IMR-90 (cell line): ENCODE measurements around the gene C10orf90. TPM values are rescaled to one million over a fixed set of nuclear protein-coding genes. Genes with fewer than 3 reads are reported as not detected.

Source experiments
- ATAC-seq: fragments of 200-7000 bp; cut with Tn5 transposase; 2 replicates; pipeline ENCODE4 v1.9.1; 2020; ENCODE audit warnings: low read depth, mild to moderate bottlenecking, moderate library complexity
- BruUV-seq: library from RNA; stranded (reverse); fragments of 400-500 nt; replicated peaks from 2 replicates; lab custom pipeline; 2021; lab: Mats Ljungman, UMichigan
- CTCF ChIA-PET: fragments of 300-600 bp; formaldehyde crosslinking; extraction: SDS; loops from one replicate; lab custom pipeline; 2021; ENCODE audit warnings: antibody characterized with exemption; lab: Yijun Ruan, JAX
- POLR2A ChIA-PET: fragments of 300-600 bp; sonication (Branson Sonifier 250); formaldehyde crosslinking; loops from one replicate; lab custom pipeline; 2022; ENCODE audit warnings: antibody characterized with exemption; ENCODE audit not compliant: unreplicated experiment; lab: Charles Lee
- DNase-seq: peaks from one replicate; pipeline ENCODE4 v3.0.0; 2013
- H2AFZ ChIP-seq: replicated peaks from 2 replicates; pipeline ENCODE3; 2013; ENCODE audit warnings: low read length, mild to moderate bottlenecking; ENCODE audit not compliant: poor library complexity
- H2AK5ac ChIP-seq: 2 replicates; pipeline ENCODE4 v1.6.1; 2013; ENCODE audit warnings: low read depth, low read length, inconsistent platforms
- H2AK9ac ChIP-seq: replicated peaks from 2 replicates; pipeline ENCODE3; 2013; ENCODE audit warnings: mild to moderate bottlenecking, low read depth, low read length, moderate library complexity; ENCODE audit not compliant: poor library complexity
- H2BK120ac ChIP-seq: 2 replicates; pipeline ENCODE4 v1.6.1; 2013; ENCODE audit warnings: low read depth, low read length, inconsistent platforms
- H2BK15ac ChIP-seq: 3 replicates; pipeline ENCODE4 v1.6.1; 2013; ENCODE audit warnings: low read depth, low read length, inconsistent platforms
- H2BK20ac ChIP-seq: 2 replicates; pipeline ENCODE4 v1.6.1; 2013; ENCODE audit warnings: low read depth, mild to moderate bottlenecking, inconsistent platforms, low read length, moderate library complexity
- H2BK5ac ChIP-seq: 2 replicates; pipeline ENCODE4 v1.6.1; 2013; ENCODE audit warnings: mild to moderate bottlenecking, low read depth, low read length, inconsistent platforms; ENCODE audit not compliant: poor library complexity, severe bottlenecking
- H3K14ac ChIP-seq: replicated peaks from 2 replicates; pipeline ENCODE4 v1.6.1; 2013; ENCODE audit warnings: low read depth, low read length, inconsistent platforms
- H3K18ac ChIP-seq: 2 replicates; pipeline ENCODE4 v1.6.1; 2013; ENCODE audit warnings: low read depth, low read length, control low read depth
- H3K23ac ChIP-seq: 2 replicates; pipeline ENCODE4 v1.6.1; 2013; ENCODE audit warnings: low read depth, low read length, inconsistent platforms
- H3K27ac ChIP-seq: 2 replicates; pipeline ENCODE4 v1.5.1; 2013; ENCODE audit warnings: mild to moderate bottlenecking, control low read depth, low read length; ENCODE audit not compliant: insufficient read depth
- H3K27me3 ChIP-seq: 2 replicates; pipeline ENCODE4 v1.6.1; 2013; ENCODE audit warnings: low read length; ENCODE audit not compliant: control insufficient read depth, insufficient read depth
- H3K36me3 ChIP-seq: 2 replicates; pipeline ENCODE4 v1.6.1; 2013; ENCODE audit warnings: low read length, mixed read lengths; ENCODE audit not compliant: control insufficient read depth, insufficient read depth
- H3K4ac ChIP-seq: 2 replicates; pipeline ENCODE4 v1.6.1; 2013; ENCODE audit warnings: low read depth, low read length, inconsistent platforms
- H3K4me1 ChIP-seq: 2 replicates; pipeline ENCODE4 v1.6.1; 2013; ENCODE audit warnings: low read length, mixed read lengths; ENCODE audit not compliant: control insufficient read depth, insufficient read depth
- H3K4me2 ChIP-seq: 2 replicates; pipeline ENCODE4 v1.6.1; 2013; ENCODE audit warnings: low read depth, mild to moderate bottlenecking, control low read depth, low read length, moderate library complexity
- H3K4me3 ChIP-seq: 2 replicates; pipeline ENCODE4 v1.5.1; 2013; ENCODE audit warnings: low read depth, mild to moderate bottlenecking, control low read depth, low read length, moderate library complexity; ENCODE audit not compliant: insufficient read depth
- H3K56ac ChIP-seq: 2 replicates; pipeline ENCODE4 v1.6.1; 2013; ENCODE audit warnings: low read length, inconsistent platforms; ENCODE audit not compliant: insufficient read depth; ENCODE audit errors: extremely low read depth
- H3K79me1 ChIP-seq, 2 experiments: 2 replicates each; pipeline ENCODE4 v1.6.1; 2013; ENCODE audit warnings: low read length in 2 of 2, inconsistent platforms in 1 of 2, low read depth in 1 of 2
- H3K9ac ChIP-seq: 2 replicates; pipeline ENCODE4 v1.6.1; 2013; ENCODE audit warnings: low read depth, low read length, control low read depth
- H3K9me1 ChIP-seq: 2 replicates; pipeline ENCODE4 v1.6.1; 2013; ENCODE audit warnings: low read length, inconsistent platforms; ENCODE audit not compliant: insufficient read depth
- H3K9me3 ChIP-seq: 2 replicates; pipeline ENCODE4 v1.6.1; 2013; ENCODE audit warnings: low read length; ENCODE audit not compliant: control insufficient read depth, insufficient read depth
- H4K20me1 ChIP-seq: 2 replicates; pipeline ENCODE4 v1.6.1; 2013; ENCODE audit warnings: low read length, inconsistent platforms; ENCODE audit not compliant: insufficient read depth
- H4K5ac ChIP-seq: 2 replicates; pipeline ENCODE4 v1.6.1; 2013; ENCODE audit warnings: mild to moderate bottlenecking, low read depth, low read length, control low read depth
- H4K8ac ChIP-seq, 2 experiments: 2 replicates each; pipeline ENCODE4 v1.6.1; 2013; ENCODE audit warnings: low read depth in 2 of 2, low read length in 2 of 2, control low read depth in 1 of 2, inconsistent platforms in 1 of 2
- H4K91ac ChIP-seq: 2 replicates; pipeline ENCODE4 v1.6.1; 2013; ENCODE audit warnings: low read depth, low read length, inconsistent platforms; ENCODE audit not compliant: insufficient read depth
- FOS ChIP-seq: fragments of 150-350 bp; IDR thresholded peaks from 2 replicates; pipeline ENCODE4 v1.6.1; 2016; ENCODE audit warnings: low read depth, low read length
- SMC3 ChIP-seq: fragments of 150-350 bp; IDR thresholded peaks from 2 replicates; pipeline ENCODE4 v1.6.1; 2016; ENCODE audit warnings: low read depth, mild to moderate bottlenecking, antibody characterized with exemption, low read length, moderate library complexity
- WGBS, 2 experiments: methylation state at CpG; one replicate each; pipeline versions ENCODE4 v1.1.5 to v1.1.7; 2013; ENCODE audit warnings: missing lambda C conversion rate in 2 of 2; ENCODE audit not compliant: insufficient read length in 1 of 2; ENCODE audit errors: extremely low coverage in 2 of 2; 5-methylcytosine and 5-hydroxymethylcytosine counted together
- dilution Hi-C: fragments of 300-500 bp; cut with HindIII; formaldehyde crosslinking; loops from one replicate; pipeline ENCODE4 v1.14.3; 2018; ENCODE audit warnings: low sequenced_read_pairs; ENCODE audit not compliant: unreplicated experiment
- in situ Hi-C: fragments of 300-500 bp; cut with MboI; formaldehyde crosslinking; loops from 3 replicates; pipeline ENCODE4 v1.14.3; 2019; ENCODE audit warnings: low sequenced_read_pairs, inconsistent platforms, mixed read lengths
- intact Hi-C: fragments of 100-400 bp; cut with micrococcal nuclease; formaldehyde crosslinking; loops from 2 replicates; pipeline ENCODE4 v1.10.0; 2022
- polyA plus RNA-seq, 3 experiments: library from polyadenylated mRNA; depleted of rRNA; stranded (reverse); fragments of >200 nt; gene quantifications; 2 replicates each; pipeline ENCODE4 v1.2.3, GENCODE V29; 2012; ENCODE audit warnings: low replicate concordance in 1 of 3
- total RNA-seq: library from RNA; depleted of rRNA; stranded (reverse); fragments of >200 nt; gene quantifications from 2 replicates; pipeline ENCODE4 v1.2.3, GENCODE V29; 2012

The C10orf90 gene
- total and polyA plus RNA-seq, 2 of the 4 experiments (the other 2 are of a cell fraction): 0.05 to 0.18 TPM

GRCh38 chr10:126629925-126630624 lies 40.4 kb downstream of the C10orf90 start:
- CTCF ChIA-PET: no interaction called here

More at GRCh38 chr10:126629925-126630624, 40.4 kb downstream of the C10orf90 start:
- Histone ChIP-seq H2BK5ac (no peak overlapping the region), H3K23ac (no peak overlapping the region), H3K27ac (no peak overlapping the region), H2BK120ac (no peak overlapping the region), H3K4me3 (no peak overlapping the region), H4K20me1 (no peaks in the 10 kb centered on the region; the same call in 1 of the 2 replicates), H3K27me3 (peaks cover 1% of the 10 kb centered on the region; the same call in 1 of the 2 replicates), H4K8ac (no peak overlapping the region), H3K9me3 (no peaks in the 10 kb centered on the region), H3K4ac (no peak overlapping the region), H3K4me2 (no peak overlapping the region), H4K5ac (no peak overlapping the region), H3K4me1 (no peaks in the 10 kb centered on the region), H3K79me1 (no peaks in the 10 kb centered on the region), H2BK15ac (no peak overlapping the region), H3K14ac (no peak overlapping the region), H2AK9ac (no peak overlapping the region), H3K18ac (no peak overlapping the region), H2AK5ac (no peak overlapping the region), H2AFZ (no peak overlapping the region), H4K91ac (no peak overlapping the region), H3K36me3 (no peaks in the 10 kb centered on the region), H3K9ac (no peak overlapping the region), H3K9me1 (no peaks in the 10 kb centered on the region), H2BK20ac (no peak overlapping the region), H3K56ac (no peak overlapping the region)
- 55% methylated on average over 8 of the region's 11 CpGs; no CpG with 5 or more reads in 1 of the 2 experiments for WGBS, 2 experiments
- TF ChIP-seq FOS (no peak), SMC3 (no peak)
- DNase-seq: no peak
- intact Hi-C loops (no loop called here), in situ Hi-C loops (no loop called here), dilution Hi-C loops (no loop called here)
- POLR2A ChIA-PET: no interaction called here
- BruUV-seq: no TSS peak
- ATAC-seq: no peak
